ENCODE data around the gene CARHSP1.

DNA sequence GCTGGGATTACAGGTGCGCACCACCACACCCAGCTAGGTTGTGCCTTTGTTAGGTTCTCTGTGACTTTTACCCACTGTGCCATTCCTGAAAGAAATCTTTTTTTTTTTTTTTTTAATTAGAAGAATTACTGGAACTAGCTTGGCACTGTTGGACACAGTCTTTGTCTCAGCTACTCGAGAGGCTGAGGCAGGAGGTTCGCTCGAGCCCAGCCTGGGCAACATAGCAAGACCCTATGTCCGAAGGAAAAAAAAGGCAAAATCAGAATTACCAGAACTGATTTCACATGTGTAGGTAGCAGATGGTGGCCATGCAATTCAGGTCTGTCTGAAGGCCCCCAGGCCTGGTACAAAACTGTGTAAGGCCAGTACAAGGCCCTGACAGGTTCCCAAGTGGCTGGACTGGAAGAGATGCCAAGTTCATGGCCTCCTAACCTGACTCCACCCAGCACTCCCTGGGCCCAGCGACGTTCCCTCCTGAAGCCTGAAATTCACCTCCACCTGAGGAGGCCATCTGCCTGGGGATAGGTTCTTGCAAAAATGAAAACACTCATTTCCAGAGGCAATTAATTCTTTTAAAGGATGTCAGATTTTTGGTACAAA lies 23.0 kb downstream of the CARHSP1 start:
- TF ChIP-seq, protein P1, sequence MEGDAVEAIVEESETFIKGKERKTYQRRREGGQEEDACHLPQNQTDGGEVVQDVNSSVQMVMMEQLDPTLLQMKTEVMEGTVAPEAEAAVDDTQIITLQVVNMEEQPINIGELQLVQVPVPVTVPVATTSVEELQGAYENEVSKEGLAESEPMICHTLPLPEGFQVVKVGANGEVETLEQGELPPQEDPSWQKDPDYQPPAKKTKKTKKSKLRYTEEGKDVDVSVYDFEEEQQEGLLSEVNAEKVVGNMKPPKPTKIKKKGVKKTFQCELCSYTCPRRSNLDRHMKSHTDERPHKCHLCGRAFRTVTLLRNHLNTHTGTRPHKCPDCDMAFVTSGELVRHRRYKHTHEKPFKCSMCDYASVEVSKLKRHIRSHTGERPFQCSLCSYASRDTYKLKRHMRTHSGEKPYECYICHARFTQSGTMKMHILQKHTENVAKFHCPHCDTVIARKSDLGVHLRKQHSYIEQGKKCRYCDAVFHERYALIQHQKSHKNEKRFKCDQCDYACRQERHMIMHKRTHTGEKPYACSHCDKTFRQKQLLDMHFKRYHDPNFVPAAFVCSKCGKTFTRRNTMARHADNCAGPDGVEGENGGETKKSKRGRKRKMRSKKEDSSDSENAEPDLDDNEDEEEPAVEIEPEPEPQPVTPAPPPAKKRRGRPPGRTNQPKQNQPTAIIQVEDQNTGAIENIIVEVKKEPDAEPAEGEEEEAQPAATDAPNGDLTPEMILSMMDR (IDR thresholded peaks at IDR 0.05; ENCODE audit: insufficient read depth, low read depth, low read length), result no peak
- no peak for TF ChIP-seq EZH2 (IDR thresholded peaks at IDR 0.05; ENCODE audit: insufficient read depth, low read length)
